ENCODE measurements around the gene KIF25. TPM values are rescaled to one million over a fixed set of nuclear protein-coding genes. Genes with fewer than 3 reads are reported as not detected.
"Not testable (repeated sequence)": the region's sequence is repeated elsewhere in the genome, so short reads cannot be mapped to it uniquely, and the experiment has no call there.

Gene KIF25
- total and polyA plus RNA-seq, 7 donors, result 0.50 to 0.54 TPM; not detected in 5

DNA sequence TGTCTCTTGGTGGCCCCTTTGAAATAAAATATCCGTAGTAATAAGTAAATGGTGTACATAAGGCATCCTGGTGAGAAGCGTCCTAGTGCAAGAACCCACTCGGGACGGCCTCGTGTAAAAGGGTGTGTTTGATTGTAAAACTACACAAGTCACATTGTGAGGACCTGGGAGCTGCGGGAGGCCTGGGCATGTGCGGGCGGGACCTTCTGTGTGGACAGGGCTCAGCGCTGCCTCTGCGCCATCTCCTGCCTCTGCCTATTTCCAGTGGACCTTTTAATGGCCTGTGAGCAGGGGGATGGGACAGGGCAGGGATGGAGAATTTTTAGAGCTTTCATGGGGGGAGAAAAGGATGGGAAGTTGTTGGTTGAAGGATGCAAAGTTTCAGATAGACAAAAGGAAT is 25.3 kb upstream of the KIF25 start:
- no peaks in the 10 kb centered on the region for H3K4me1 ChIP-seq
- WGBS, 2 donors, result 84 to 94% methylated on average over 10 of the region's 10 CpGs
- no peaks in the 10 kb centered on the region for H3K9me3 ChIP-seq
- H3K27ac ChIP-seq, result no peak overlapping the region
- TF ChIP-seq POLR2A (IDR thresholded peaks at IDR 0.05), result no peak
- TF ChIP-seq CTCF (IDR thresholded peaks at IDR 0.05), result no peak
- TF ChIP-seq EP300 (IDR thresholded peaks at IDR 0.05), result no peak
- TF ChIP-seq POLR2AphosphoS5 (IDR thresholded peaks at IDR 0.05), result no peak
- intact Hi-C loops (cut with DNase I), result no loop called here
- no peak overlapping the region for H3K4me3 ChIP-seq
- DNase-seq, result no peak
- H3K27me3 ChIP-seq, result no peaks in the 10 kb centered on the region
- peaks cover 0 to 41% (median 6%) of the 10 kb centered on the region in 4 donors for H3K36me3 ChIP-seq

DNA sequence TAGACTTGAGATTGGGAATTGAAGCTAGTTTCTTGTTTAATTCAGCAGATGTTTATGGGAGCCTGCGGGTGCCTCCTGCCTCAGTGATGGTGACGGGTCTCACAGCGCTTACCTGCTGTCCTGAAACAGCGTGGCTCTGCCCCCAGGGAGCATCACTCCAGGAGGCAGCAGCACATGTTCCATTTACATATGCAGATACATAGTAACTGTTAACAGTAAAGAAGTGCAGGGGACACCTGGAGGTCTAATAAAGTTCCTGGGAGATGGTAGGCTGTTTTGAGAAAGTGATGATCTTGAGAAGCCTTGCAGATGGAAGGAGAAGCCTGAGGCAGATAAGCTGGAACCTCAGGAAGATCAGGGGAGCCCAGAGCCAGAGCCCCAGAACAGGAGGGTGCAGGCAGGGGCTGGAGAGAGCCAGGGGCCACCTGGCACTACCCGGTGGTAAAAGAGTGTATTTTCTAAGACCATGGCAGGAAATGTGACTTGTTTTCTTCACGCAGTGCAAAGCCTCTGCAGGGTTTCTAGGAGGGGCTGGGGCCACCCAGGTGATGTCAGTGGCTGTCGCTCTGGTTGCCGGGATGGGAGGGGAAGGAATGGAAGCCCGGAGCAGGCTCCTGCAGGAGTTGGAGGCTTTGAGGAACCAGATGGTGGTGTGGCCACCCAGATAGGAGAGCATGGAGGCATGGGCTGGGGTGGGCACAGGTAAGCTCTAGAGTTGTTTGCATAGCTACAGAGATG is 24.2 kb upstream of the KIF25 start:
- no peak for DNase-seq
- H3K4me3 ChIP-seq, result no peak overlapping the region
- no peaks in the 10 kb centered on the region for H3K27me3 ChIP-seq
- peaks cover 0 to 32% (median 6%) of the 10 kb centered on the region in 4 donors for H3K36me3 ChIP-seq
- WGBS, 2 donors, result 79 to 86% methylated on average over 9 of the region's 9 CpGs
- no peaks in the 10 kb centered on the region for H3K9me3 ChIP-seq
- intact Hi-C loops (cut with DNase I), result no loop called here
- no peaks in the 10 kb centered on the region for H3K4me1 ChIP-seq
- no peak overlapping the region for H3K27ac ChIP-seq
- no peak for TF ChIP-seq CTCF (IDR thresholded peaks at IDR 0.05)
- TF ChIP-seq EP300 (IDR thresholded peaks at IDR 0.05), result no peak
- no peak for TF ChIP-seq POLR2AphosphoS5 (IDR thresholded peaks at IDR 0.05)
- no peak for TF ChIP-seq POLR2A (IDR thresholded peaks at IDR 0.05)

- intact Hi-C loops (cut with DNase I), result no loop called here
- DNase-seq, result no peak
- 19 to 66% methylated on average over 12 of the region's 12 CpGs for WGBS, 2 donors
Measured at GRCh38 chr6:167974640-167975344, 22.7 kb upstream of the KIF25 start.

GRCh38 chr6:167975458-167975857 is 22.0 kb upstream of the KIF25 start:
- intact Hi-C loops (cut with DNase I), result no loop called here
- DNase-seq, result no peak
- no peaks in the 10 kb centered on the region for H3K9me3 ChIP-seq
- WGBS, 2 donors, result 74 to 89% methylated on average over 19 of the region's 19 CpGs
- no peak overlapping the region for H3K4me3 ChIP-seq
- no peak for TF ChIP-seq CTCF (IDR thresholded peaks at IDR 0.05)
- TF ChIP-seq EP300 (IDR thresholded peaks at IDR 0.05), result no peak
- no peak for TF ChIP-seq POLR2AphosphoS5 (IDR thresholded peaks at IDR 0.05)
- TF ChIP-seq POLR2A (IDR thresholded peaks at IDR 0.05), result no peak
- H3K4me1 ChIP-seq, result no peaks in the 10 kb centered on the region
- H3K27me3 ChIP-seq, result no peaks in the 10 kb centered on the region
- H3K27ac ChIP-seq, result no peak overlapping the region
- H3K36me3 ChIP-seq, result peaks cover 0 to 11% (median 0%) of the 10 kb centered on the region in 4 donors

More at GRCh38 chr6:167974640-167975344, 22.7 kb upstream of the KIF25 start:
- no peak for TF ChIP-seq CTCF (IDR thresholded peaks at IDR 0.05)
- TF ChIP-seq POLR2AphosphoS5 (IDR thresholded peaks at IDR 0.05), result no peak
- TF ChIP-seq POLR2A (IDR thresholded peaks at IDR 0.05), result no peak
- no peak for TF ChIP-seq EP300 (IDR thresholded peaks at IDR 0.05)
- H3K27me3 ChIP-seq, result no peaks in the 10 kb centered on the region
- no peaks in the 10 kb centered on the region for H3K4me1 ChIP-seq
- H3K9me3 ChIP-seq, result no peaks in the 10 kb centered on the region
- H3K4me3 ChIP-seq, result no peak overlapping the region
- peaks cover 0 to 18% (median 0%) of the 10 kb centered on the region in 4 donors for H3K36me3 ChIP-seq
- H3K27ac ChIP-seq, result no peak overlapping the region

GRCh38 chr6:167976116-167976657 is 21.3 kb upstream of the KIF25 start:
- H3K4me3 ChIP-seq; H3K4me1 ChIP-seq; H3K9me3 ChIP-seq; intact Hi-C loops (cut with DNase I); H3K27ac ChIP-seq; H3K27me3 ChIP-seq; DNase-seq; H3K36me3 ChIP-seq: not testable (repeated sequence)
